BE2C (cell line): ENCODE results near the gene POU6F2.
"Not testable (repeated sequence)": the region's sequence is repeated elsewhere in the genome, so short reads cannot be mapped to it uniquely, and the experiment has no call there.

ENCODE experiments used
- DNase-seq: peaks from one replicate; pipeline ENCODE4 v3.0.0-alpha.2; 2020
- H3K27me3 ChIP-seq: fragments of 250-450 bp; sonication (Bioruptor Pico); 2 replicates; pipeline ENCODE4 v1.5.1; 2020; ENCODE audit warnings: mild to moderate bottlenecking
- H3K36me3 ChIP-seq: fragments of 250-450 bp; sonication (Bioruptor Pico); 2 replicates; pipeline ENCODE4 v1.5.1; 2020; ENCODE audit warnings: mild to moderate bottlenecking
- H3K4me1 ChIP-seq: fragments of 250-450 bp; sonication (Bioruptor Pico); 2 replicates; pipeline ENCODE4 v1.5.1; 2020
- H3K4me3 ChIP-seq: 2 replicates; pipeline ENCODE4 v1.5.1; 2011; ENCODE audit warnings: low read depth, low read length
- H3K9me3 ChIP-seq: fragments of 250-450 bp; sonication (Bioruptor Pico); 2 replicates; pipeline ENCODE4 v1.5.1; 2020
- CTCF ChIP-seq: IDR thresholded peaks from 2 replicates; pipeline ENCODE4 v1.5.1; 2012; ENCODE audit warnings: mild to moderate bottlenecking, low read depth, low read length

POU6F2 gene

GRCh38 chr7:39002755-39003154 is 25.0 kb downstream of the POU6F2 start:
- Histone ChIP-seq H3K4me1 (no peaks in the 10 kb centered on the region), H3K27me3 (peaks cover 5% of the 10 kb centered on the region; the same call in 1 of the 2 replicates)
- TF ChIP-seq CTCF = no peak

GRCh38 chr7:39005036-39005435 is 27.3 kb downstream of the POU6F2 start:
- TF ChIP-seq CTCF = no peak
- H3K4me3 ChIP-seq = no peak overlapping the region
- H3K9me3 ChIP-seq = no peaks in the 10 kb centered on the region
- H3K27me3 ChIP-seq = peaks cover 5% of the 10 kb centered on the region; the same call in 1 of the 2 replicates
- H3K36me3 ChIP-seq = no peaks in the 10 kb centered on the region
- no peak for DNase-seq
- no peaks in the 10 kb centered on the region for H3K4me1 ChIP-seq

More at GRCh38 chr7:39002755-39003154, 25.0 kb downstream of the POU6F2 start:
- no peaks in the 10 kb centered on the region for H3K9me3 ChIP-seq
- no peak for DNase-seq
- no peak overlapping the region for H3K4me3 ChIP-seq
- H3K36me3 ChIP-seq = no peaks in the 10 kb centered on the region

GRCh38 chr7:39005461-39005860 is 27.8 kb downstream of the POU6F2 start:
- no peaks in the 10 kb centered on the region for H3K4me1 ChIP-seq
- no peak for TF ChIP-seq CTCF
- peaks cover 5% of the 10 kb centered on the region; the same call in 1 of the 2 replicates for H3K27me3 ChIP-seq
- no peaks in the 10 kb centered on the region for H3K36me3 ChIP-seq
- H3K9me3 ChIP-seq = no peaks in the 10 kb centered on the region
- no peak overlapping the region for H3K4me3 ChIP-seq
- DNase-seq = no peak

- not testable (repeated sequence) for DNase-seq, H3K9me3 ChIP-seq, H3K27me3 ChIP-seq, H3K4me3 ChIP-seq, H3K4me1 ChIP-seq, H3K36me3 ChIP-seq
Observed at GRCh38 chr7:39013049-39013939, 35.6 kb downstream of the POU6F2 start.

GRCh38 chr7:39016609-39017008 is 38.9 kb downstream of the POU6F2 start:
- no peak for DNase-seq
- no peaks in the 10 kb centered on the region for H3K9me3 ChIP-seq
- H3K27me3 ChIP-seq = no peaks in the 10 kb centered on the region
- H3K4me3 ChIP-seq = no peak overlapping the region
- TF ChIP-seq CTCF = no peak
- H3K4me1 ChIP-seq = no peaks in the 10 kb centered on the region
- no peaks in the 10 kb centered on the region for H3K36me3 ChIP-seq

GRCh38 chr7:39017369-39017915 is 39.7 kb downstream of the POU6F2 start:
- no peak overlapping the region for H3K4me3 ChIP-seq
- no peaks in the 10 kb centered on the region for H3K36me3 ChIP-seq
- no peak for TF ChIP-seq CTCF
- H3K27me3 ChIP-seq = no peaks in the 10 kb centered on the region
- no peaks in the 10 kb centered on the region for H3K9me3 ChIP-seq
- DNase-seq = no peak
- H3K4me1 ChIP-seq = no peaks in the 10 kb centered on the region
